MV-4-11 (cell line): Measurements from ENCODE around the gene RNASE8.

ENCODE experiments used
- DNase-seq: peaks from one replicate; lab custom pipeline; 2025; lab: John Stamatoyannopoulos, UW

The RNASE8 gene

DNA sequence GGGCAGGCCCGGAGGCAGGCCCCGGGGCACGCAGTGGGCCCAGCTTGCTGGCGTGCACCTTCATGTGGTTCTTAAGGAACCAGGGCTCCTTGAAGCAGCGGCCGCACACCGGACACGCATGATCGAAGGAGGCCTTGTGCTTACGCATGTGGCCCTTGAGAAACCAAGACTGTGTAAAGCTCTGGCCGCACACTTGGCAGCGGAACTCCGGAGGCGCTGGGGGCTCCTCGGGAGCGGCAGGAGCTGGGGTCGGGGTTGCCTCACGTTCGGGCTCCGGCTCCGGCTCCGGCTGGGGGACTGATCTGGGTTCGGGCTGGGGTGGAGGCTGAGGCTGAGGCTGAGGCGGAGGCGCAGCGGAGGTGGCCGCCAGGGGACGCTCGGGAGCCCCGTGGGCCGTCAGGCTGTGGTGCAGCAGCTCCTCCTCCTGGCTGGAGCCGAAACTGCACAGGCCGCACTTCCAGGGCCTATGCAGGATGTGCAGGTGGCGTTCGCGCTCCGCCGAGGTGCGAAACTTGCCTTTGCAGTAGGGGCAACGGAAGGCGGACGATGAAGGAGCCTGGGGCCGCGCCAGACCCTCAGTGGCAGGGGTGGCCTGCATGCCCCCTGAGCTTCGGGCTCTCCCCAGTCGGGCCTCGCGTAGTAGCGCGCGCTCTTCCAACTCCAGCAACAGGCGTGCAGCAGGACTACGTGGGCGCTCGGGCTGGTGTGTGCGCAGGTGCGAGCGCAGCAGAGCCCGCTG, 34.8 kb downstream of the RNASE8 start:
- DNase-seq = peak; percentile 43

DNA sequence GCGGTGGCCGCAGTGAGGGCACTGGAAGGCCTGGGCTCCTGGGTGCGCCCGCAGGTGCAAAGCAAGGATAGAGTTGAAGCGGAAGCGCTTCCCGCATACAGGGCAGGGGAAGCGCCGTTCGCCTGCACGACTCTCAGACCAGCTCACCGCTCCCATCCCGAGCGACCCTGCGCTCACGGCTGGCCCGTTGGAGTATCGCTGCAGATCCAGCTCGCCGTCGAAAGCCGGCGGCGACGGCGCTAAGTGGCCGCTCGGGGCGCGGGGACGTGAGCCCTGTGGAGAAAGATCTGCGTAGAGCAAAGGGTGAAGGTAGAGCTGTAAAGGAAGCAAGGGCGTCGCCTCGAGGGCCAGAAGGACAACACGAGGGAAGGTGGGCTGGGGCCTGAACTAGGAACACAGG, 35.4 kb downstream of the RNASE8 start:
- DNase-seq = no peak

DNA sequence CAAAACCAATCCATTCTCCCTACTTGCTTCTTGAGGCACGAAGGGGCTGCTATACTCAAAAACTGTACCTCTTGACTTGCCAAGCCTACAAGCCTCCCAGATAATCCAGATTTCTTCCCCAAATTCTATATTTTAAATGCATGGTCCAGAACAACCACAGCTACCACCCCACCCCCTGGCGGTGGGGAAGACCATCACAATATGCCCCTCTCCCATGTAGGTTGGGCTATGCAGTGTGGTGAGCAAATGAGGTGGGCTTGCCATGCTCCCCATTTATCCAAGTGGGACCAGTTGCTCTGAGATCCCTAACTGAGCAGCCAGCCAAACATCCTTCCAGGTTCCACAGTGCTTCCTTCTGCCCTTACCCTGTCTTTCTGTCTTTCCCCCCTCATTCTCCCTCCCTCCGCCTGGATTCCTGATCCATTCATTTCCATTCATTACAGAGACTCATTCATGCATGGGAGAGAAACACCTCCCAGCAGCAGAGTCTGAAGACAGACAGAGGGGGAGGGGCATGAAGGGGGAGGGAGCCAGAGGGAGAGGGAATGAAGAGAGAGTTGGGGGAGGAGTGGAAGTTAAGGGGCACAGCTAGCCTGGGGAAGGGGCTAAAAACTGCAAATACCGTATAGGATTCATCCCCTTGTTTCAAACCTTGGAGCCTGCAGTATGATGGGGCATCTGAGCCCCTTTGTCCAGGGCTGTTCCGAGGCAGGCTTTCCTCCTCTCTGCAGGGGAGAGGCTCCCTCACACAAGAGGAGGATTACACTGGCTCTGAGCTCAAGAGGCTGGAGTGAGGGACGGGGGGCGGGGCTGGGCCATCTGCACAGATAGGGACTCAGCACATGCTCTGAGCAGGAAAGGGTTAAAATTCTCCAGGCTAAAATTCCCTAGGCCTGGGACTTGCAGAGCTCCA, 36.4 kb downstream of the RNASE8 start:
- no peak for DNase-seq

DNA sequence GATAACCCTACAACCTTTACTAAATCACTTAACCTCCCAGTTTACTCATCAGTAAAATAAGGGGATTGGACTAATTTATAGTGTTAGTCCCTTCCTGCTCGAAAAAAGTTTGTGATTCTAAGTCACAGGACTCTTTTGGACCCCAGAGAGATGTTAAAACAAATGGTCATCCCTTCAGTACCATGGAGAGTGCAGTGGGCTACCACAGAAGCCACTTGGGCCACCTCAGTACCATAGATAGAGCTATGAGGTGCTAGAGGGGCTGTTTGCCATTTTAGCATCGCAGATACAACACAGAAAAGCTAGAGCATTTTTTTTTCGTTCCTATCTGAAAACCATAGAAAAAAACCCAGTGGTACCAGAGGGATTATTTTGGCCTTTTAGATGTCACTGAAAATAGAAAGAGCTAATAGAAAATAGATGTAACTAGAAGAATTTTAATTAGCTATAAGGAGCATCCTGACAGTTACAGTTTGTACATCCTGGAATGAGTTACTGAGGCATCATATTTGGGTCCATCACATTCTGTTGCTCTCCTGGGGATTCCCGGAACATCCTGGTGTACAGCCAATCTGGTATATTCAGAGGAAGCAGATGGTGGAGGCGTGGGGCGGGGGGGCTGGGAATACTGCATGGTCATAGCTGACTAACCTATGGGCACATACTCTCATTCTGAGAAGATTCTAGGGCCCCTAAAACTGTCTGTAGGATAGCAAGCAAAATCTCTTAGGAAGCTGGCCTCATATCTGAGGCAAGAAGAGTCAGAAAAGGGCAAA, 38.0 kb downstream of the RNASE8 start:
- DNase-seq = peak; percentile 30

DNA sequence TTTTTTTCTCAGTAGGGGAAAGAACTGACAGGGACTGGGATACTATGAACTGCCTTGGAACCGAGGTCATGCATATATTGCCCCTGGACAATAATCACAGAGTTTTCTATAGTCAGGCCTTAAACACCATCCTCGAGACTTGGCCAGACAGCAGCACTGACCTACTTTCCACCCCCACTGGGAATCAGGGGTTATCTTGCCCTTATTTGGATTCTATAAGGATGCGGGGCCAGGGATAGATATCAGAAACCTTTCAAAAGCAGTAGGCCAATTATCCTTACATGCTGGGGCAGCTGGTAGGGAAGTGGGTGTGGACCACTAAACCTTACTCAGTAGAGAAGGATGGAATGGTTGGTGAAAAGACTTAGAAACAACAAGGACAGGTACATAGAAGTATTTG, 38.8 kb downstream of the RNASE8 start:
- no peak for DNase-seq

DNA sequence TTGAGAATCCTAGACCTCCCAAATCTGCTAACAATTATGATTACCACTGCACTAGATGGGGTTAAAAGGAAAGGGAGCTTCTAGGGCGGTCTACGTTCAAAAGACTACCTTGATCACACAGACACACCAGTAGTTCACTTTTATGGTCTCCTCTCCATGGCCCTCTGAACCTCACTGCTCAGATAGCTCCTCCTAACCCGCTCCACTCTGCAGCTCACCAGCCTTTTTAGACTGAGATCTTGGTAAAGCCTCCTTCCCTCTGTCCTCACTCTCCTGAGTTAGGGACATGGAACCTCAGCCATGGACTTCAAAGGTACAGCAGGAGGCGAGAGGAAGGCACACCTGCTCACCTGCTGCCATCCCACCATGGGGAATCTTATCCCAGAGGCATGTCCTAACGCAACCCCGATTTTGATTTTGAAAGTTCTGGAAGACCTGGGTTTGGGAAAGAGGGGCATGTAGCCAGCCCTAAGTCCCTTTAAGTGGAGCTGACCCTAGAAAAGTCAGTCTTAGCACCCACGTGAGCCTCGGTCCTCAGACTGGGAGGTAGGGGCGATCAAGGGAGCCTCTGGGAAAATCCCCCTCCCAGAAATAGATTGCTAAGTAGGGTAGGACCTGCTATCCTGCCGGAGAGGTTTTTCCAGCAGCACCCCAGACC, 39.5 kb downstream of the RNASE8 start:
- DNase-seq = no peak

DNA sequence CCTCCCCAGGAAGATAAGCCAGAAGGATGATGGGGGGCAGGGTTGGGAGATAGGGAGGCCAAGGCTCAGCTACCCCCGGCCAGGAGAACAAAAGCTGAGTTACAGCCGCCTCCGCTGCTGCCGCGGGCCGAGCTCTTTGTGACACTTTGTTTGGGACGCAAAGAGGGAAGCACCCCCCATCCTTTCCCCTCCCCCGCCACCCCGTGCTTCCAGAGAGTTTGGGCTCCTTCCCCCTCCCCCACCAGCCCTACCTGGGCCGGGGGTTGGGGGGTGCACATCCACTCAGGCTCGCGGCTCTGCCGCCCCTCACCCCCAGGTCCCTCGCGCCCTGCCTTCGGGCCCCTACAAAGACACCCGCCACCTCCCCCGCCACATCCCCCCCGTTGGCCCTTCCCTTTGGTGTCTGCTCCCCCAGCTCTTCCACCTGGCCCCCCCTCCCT, 40.0 kb downstream of the RNASE8 start:
- DNase-seq = no peak

DNA sequence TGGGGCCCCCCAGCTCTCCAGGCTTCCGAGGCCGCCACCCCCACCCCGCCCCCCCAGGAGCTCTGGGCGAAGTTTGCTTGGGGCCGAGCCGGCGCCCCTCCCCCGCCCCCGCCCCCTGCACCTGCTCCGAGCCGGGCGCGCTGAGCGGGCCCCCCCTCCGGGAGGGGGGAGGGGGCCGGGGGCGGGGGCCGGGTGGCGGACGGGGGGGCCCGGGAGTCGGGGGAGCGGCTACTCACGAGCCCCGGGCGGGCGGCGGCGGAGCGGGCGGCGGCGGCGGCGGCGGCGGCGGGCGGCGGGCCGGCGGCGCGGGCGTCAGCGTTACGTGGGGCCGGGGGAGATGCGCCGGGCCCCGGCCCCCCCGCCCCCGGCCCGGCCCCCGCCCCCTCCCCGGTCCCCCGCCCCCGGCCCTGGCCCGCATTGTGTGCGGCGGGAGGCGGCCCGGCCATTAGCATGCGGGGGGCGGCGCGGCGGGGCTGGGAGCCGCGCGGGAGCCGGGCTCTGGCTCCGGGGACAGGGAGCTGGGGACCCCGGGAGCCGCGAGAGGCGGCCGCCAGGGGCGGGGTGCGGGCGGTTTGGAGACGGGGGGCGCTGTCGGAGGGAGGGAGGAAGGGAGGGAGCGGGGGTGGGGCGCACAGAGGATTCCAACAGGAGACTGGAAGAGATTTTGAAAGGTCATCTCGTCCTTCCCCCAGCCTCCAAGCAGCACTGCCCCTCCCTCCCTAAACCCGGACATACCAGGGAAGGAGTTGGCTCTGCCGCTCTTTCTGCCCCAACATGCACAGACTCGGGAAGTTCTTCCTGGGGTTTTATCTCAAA, 40.7 kb downstream of the RNASE8 start, which contains the start of gene ZNF219:
Gene ZNF219 (minus strand): TSS at position 580 of the 816 bp plus-strand sequence. CDS start 5,064 bp downstream, outside the sequence.
- DNase-seq = no peak

DNA sequence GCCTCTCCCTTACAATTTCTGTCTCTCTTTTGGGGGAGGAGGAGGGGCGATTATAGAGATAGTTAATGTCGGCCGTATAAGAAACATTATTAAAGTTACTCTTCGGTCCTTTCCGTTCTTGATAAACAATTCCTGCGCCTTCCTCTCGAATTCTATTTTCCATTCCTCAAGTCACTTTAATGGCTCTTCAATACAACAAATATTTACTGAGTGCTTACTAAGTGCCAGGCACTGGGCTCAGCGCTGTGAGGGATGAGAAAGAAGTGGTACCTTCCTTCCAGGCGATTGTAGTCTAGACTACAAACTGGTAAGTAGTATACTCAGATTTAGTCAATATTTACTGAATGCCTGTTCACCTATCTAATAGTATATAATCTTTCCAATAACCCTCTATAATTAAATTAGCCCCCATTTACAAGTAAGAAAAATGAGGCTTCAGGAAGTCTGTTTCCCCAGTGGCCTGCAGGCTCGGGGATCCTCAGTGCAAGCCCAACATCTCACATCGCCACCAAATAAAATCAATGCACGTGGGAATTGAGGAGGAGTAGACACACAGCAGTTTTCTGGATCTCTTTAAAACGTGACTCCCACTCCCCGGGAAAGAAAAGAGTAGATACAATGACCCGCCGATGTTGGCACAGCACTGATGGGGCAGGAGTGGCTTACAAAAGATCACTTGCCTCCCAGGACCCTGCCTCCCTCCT, 41.4 kb downstream of the RNASE8 start:
- no peak for DNase-seq

DNA sequence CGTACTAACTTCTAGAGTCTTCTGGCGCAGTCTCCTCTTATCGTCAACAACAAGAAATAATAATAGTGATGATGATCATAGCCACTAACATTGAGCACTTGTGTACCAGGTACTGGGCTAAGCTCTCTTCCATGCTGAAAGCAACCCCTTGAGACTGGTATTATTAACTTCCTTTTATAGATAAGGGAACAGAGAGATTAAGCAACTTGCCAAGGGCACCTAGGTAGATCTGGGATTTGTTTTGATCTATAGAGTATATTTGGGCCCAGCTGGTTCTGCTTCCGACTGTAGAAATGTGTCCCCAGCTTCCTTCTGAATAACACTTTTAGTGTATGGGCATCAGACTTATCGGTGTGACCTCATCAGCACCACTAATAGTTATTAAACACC, 42.0 kb downstream of the RNASE8 start:
- no peak for DNase-seq

DNA sequence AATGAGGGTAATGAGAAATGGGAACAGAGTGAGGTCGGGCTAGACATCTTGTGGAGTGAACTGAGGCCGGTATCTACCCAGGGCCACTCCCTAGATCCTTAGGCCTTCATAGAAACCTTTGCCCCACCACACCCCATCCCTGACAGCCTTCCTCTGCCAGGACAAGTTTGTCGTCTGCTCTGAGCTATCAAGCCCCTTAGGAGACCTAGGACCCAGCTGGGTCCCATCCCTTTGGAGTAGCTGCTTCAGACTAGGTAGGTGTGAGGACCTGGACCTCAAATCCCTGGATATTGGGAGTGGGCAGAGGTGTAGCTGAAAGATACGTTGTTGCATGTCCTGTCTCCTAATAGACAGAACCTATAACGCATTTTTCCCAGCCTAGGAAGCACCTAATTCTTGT, 43.3 kb downstream of the RNASE8 start, which contains the start of gene TMEM253:
Gene TMEM253 (plus strand): TSS at position 136 of the 400 bp plus-strand sequence. CDS start 278 bp downstream, outside the sequence.
- DNase-seq = no peak

DNA sequence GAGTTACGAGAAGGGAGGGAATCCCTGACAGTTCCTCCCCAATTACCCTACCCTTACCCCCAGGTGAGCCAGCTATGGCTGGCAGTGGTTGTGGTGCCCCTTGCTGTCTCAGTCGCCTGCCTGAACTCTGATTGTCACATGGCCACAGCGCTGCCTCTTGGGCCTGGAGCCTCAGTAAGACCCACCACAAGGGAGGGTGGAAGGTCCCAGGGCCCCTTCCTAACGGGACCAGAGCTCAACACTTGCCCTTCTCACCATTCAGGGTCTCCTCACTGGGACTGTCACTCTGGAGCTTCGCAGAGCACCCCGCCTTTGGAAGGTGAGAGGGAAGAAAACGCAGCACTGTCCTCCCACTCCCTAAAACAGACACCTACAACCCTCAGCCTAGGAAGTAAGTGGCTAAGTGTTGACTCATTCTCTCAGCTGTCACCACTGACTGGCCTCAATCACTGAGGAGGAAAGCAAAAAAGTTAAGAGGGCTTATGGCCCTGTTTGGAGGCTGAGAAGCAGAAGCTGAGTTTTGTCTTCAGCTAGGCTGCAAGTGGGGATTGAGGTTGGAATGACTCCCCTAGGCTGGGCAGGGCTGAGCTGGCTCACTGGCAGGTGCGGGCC, 44.3 kb downstream of the RNASE8 start:
- no peak for DNase-seq

DNA sequence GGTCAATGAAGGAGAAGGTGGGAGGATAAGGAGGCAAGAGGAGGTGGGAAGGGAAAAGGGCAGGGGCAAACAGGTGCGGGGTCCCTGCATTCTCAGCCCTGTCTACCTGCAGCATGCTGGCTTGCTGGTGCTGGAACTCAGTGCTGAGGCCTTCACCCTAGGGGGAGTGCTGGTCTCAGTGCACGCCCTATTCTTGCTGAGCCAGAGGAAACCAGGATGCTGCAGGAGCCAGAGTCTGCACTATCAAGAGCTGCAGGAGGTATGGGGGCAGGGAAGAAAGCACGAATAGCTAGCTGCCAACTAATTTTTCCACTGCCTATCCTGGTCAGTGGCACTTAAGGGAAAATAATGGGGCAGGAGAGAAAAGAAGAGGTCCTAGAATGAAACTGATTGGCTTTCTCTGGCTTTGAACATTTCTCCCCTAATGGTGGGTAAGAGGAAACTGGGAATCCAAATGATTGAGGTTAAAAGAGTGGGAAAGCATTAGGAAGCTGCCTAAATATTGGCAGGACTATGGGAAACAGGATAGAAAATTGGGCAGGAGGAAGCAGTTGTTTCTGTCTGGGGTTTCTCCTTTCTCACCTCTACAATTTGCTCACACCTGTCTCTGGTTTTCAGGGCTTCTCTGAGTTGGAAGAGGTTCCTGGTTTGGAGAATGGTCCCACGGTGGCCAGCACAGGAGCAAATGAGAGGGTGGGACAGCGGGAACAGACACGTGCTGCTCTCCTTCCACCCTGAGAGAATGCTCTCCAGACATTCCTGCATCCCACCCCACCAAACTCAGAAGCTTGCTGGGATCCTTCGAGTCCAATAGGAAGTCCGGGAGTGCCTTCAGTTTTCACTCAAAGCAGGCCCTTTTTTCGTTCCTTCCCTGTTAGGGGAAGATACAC, 45.1 kb downstream of the RNASE8 start:
- no peak for DNase-seq

DNA sequence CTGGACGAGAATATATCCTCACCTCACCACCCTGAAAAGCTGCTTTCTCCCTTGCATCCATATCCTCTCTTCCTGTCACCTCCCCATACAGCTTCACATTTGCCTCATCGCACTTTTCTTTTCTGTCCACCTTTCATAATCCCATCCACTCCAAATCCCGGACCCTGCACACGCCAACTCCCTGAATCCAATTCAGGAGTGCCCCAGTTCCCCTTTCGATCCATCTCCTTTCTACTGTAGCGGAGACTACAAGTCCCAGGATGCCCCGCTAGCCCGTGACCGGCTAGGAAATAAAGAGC, 45.7 kb downstream of the RNASE8 start:
- peak; percentile 97 for DNase-seq

DNA sequence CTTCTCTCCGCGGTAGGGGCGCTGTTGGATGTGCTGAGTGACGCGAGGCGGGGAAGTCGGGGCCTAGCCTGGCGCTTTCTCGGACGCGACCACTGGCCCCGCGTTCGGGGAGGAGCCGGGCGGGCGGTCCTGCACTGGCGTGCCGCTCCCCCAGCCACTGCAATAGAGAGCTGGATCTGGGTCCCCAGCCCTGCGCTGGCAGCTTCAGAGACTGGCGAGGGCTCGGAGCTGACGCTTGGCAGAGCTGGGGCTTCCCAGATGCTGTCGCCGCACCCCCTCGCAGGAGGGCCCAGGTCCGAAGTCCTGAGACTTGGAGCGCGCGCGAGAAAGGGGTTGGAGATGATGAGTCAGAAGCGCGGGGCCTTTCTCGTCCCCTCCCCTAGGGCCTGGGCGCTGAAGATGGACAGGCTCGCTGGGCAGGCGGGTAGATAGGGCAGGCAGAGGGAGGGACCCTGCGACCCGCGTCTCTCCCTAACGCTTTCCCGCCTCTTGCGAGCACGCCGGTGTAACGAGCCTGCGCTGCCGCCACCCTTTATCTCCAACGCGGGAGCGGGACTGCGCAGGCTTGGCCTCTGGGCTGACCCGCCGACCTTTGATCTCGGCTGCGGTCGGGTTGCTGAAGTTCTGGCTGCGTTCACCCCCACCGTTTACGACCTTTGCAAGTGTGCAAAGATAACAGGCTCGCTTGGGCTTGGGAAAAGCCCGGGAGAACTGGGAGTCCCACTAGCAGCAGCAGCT, 46.3 kb downstream of the RNASE8 start:
- peak; percentile 87 for DNase-seq

DNA sequence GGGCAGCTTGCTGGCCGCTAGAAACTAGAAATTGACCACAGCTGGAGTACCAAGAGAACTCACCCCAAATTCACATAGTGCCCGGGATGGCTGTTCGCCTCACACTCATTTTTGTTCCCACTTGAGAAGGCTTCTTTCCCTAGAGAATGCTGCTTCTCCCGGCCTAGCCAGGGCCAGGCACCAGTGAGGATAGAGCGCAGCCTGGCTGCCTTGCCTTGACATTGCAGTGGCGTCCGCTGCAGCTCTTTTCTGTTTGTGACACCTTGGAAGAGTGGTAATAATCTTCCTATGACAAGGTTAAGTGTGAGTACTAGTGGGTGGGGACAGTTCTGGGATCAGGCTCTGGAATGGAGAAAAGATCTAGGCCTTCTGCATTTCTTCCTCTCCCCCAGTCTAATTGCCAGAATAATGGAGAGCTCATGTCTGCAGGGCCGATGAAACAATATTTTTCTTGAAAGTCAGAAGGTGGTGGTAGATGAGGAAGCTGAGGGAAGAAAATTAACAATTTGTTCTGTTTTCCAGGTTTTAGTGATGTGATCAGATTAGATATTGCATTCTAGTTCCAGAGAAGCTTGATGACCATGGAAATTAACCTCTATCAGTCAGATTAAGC, 46.9 kb downstream of the RNASE8 start:
- DNase-seq = peak; percentile 66

DNA sequence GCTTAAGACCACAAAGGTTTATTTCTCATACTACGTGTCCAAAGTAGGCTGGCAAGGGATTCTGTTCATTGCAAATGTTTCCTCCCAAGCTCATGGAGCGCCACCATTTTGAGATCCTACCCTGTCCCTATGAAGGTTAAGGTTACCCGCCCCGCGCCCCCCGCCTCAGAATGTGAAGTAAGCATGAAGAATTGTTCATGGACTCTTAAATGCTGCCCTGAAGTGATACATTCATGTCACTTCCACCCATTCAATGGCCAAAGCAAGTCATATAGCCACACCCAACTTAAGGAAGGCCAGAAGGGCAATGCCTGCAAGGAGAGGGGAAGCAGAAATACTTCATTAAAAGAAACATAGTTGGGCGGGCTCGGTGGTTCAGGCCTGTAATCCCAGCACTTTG, 47.5 kb downstream of the RNASE8 start:
- DNase-seq = no peak

DNA sequence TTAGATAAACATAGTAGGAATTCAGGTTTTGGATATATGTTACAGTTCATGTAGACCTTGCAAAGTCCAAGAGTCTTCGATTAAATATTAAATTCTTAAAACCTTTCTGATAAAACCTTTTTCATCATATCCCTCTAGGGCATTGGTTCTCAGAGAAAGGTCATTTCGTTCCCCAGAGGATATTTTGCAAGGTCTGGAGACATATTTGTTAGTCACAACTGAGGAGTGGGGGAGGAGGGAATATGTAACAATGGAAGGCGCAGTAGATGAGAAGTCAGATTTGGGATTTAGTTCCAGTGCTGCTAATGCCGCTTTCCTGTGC, 48.5 kb downstream of the RNASE8 start:
- DNase-seq = peak; percentile 54
